H1 (cell line): ENCODE measurements around the gene AIPL1. TPM values are rescaled to one million over a fixed set of nuclear protein-coding genes. Genes with fewer than 3 reads are reported as not detected.

ENCODE experiments used
- CTCF ChIA-PET: fragments of 300-600 bp; sonication (Branson Sonifier 250); formaldehyde crosslinking; loops from one replicate; lab custom pipeline; 2021; ENCODE audit not compliant: partially characterized antibody; lab: Charles Lee
- POLR2A ChIA-PET: fragments of 300-600 bp; sonication (Branson Sonifier 250); formaldehyde crosslinking; loops from one replicate; lab custom pipeline; 2021; ENCODE audit warnings: inconsistent platforms; ENCODE audit not compliant: partially characterized antibody; lab: Charles Lee
- DNase-seq, 2 experiments: peaks; one replicate each; pipeline versions ENCODE4 v3.0.0 to v3.0.0-alpha.2; 2010 to 2022; ENCODE audit warnings: low spot score in 2 of 2, low read depth in 1 of 2, mixed read lengths in 1 of 2
- FAIRE-seq: peaks from 2 replicates; lab custom pipeline; 2011; peaks lifted over from hg19 to GRCh38; lab: Jason Lieb, UNC
- H2AFZ ChIP-seq: 2 replicates; pipeline ENCODE4 v1.8.1; 2012; ENCODE audit warnings: low read length, inconsistent platforms
- H2AK5ac ChIP-seq: 2 replicates; pipeline ENCODE4 v1.6.1; 2013; ENCODE audit warnings: low read depth, low read length
- H2BK120ac ChIP-seq: replicated peaks from 2 replicates; pipeline ENCODE3; 2013; ENCODE audit warnings: low read depth, low read length, inconsistent platforms
- H2BK12ac ChIP-seq: 2 replicates; pipeline ENCODE4 v1.6.1; 2013; ENCODE audit warnings: low read depth, low read length
- H2BK15ac ChIP-seq: 2 replicates; pipeline ENCODE4 v1.6.1; 2013; ENCODE audit warnings: low read length
- H2BK20ac ChIP-seq: 2 replicates; pipeline ENCODE4 v1.6.1; 2013; ENCODE audit warnings: low read length
- H2BK5ac ChIP-seq: 2 replicates; pipeline ENCODE4 v1.6.1; 2013; ENCODE audit warnings: low read depth, low read length
- H3K14ac ChIP-seq: 2 replicates; pipeline ENCODE4 v1.6.1; 2013; ENCODE audit warnings: inconsistent platforms; ENCODE audit not compliant: insufficient read length
- H3K18ac ChIP-seq: 2 replicates; pipeline ENCODE4 v1.6.1; 2013; ENCODE audit warnings: low read length; ENCODE audit errors: extremely low read depth
- H3K23ac ChIP-seq: 2 replicates; pipeline ENCODE4 v1.6.1; 2013; ENCODE audit warnings: inconsistent platforms; ENCODE audit not compliant: insufficient read length
- H3K23me2 ChIP-seq: 2 replicates; pipeline ENCODE4 v1.6.1; 2013; ENCODE audit warnings: low read depth, low read length
- H3K27ac ChIP-seq: 2 replicates; pipeline ENCODE4 v1.6.1; 2011; ENCODE audit warnings: low read depth, low read length, inconsistent platforms
- H3K27me3 ChIP-seq, 4 experiments: replicated peaks in 1 of 4; 1 replicate in 1 of 4; 2 replicates in 3 of 4; pipeline versions ENCODE4 v1.6.1 to v1.8.1; 2011 to 2013; ENCODE audit warnings: low read length in 3 of 4, mild to moderate bottlenecking in 3 of 4, inconsistent platforms in 2 of 4, mixed read lengths in 2 of 4, moderate library complexity in 1 of 4; ENCODE audit not compliant: control insufficient read depth in 3 of 4, insufficient read depth in 3 of 4; ENCODE audit errors: extremely low read depth in 1 of 4
- H3K36me3 ChIP-seq, 4 experiments: 2 replicates each; pipeline versions ENCODE4 v1.6.1 to v1.8.1; 2011 to 2013; ENCODE audit warnings: mild to moderate bottlenecking in 4 of 4, low read length in 3 of 4, moderate library complexity in 2 of 4, control low read depth in 1 of 4, inconsistent platforms in 1 of 4; ENCODE audit not compliant: insufficient read depth in 4 of 4, control insufficient read depth in 2 of 4
- H3K4ac ChIP-seq: replicated peaks from 2 replicates; pipeline ENCODE3; 2013; ENCODE audit warnings: low read length, low read depth, mixed read lengths, inconsistent platforms; ENCODE audit not compliant: insufficient read length
- H3K4me1 ChIP-seq, 4 experiments: replicated peaks in 1 of 4; 1 replicate in 1 of 4; 2 replicates in 3 of 4; pipeline versions ENCODE4 v1.6.1 to v1.8.1; 2011 to 2013; ENCODE audit warnings: low read length in 3 of 4, inconsistent platforms in 2 of 4, mixed read lengths in 1 of 4; ENCODE audit not compliant: insufficient read depth in 4 of 4, control insufficient read depth in 3 of 4
- H3K4me2 ChIP-seq, 2 experiments: 2 replicates each; pipeline versions ENCODE4 v1.6.1 to v1.8.1; 2011 to 2013; ENCODE audit warnings: low read depth in 2 of 2, low read length in 2 of 2, control low read depth in 1 of 2, inconsistent platforms in 1 of 2, mild to moderate bottlenecking in 1 of 2; ENCODE audit not compliant: insufficient read depth in 1 of 2
- H3K4me3 ChIP-seq, 4 experiments: fragments of 200-600, 300-600 bp in 1 of 4; sonication (generic), shearing (Covaris generic), sonication (Bioruptor Twin) in 1 of 4; 2 replicates each; pipeline versions ENCODE4 v1.5.1 to v1.8.1; 2011 to 2016; ENCODE audit warnings: low read length in 4 of 4, low read depth in 3 of 4, control low read depth in 2 of 4, inconsistent platforms in 2 of 4, mild to moderate bottlenecking in 2 of 4, mixed read lengths in 1 of 4, moderate library complexity in 1 of 4; ENCODE audit not compliant: insufficient read depth in 2 of 4; ENCODE audit errors: extremely low read depth in 1 of 4
- H3K56ac ChIP-seq: replicated peaks from 2 replicates; pipeline ENCODE3; 2013; ENCODE audit warnings: low read depth, mild to moderate bottlenecking, mixed read lengths, low read length, inconsistent platforms; ENCODE audit not compliant: insufficient read length
- H3K79me1 ChIP-seq: 2 replicates; pipeline ENCODE4 v1.6.1; 2013; ENCODE audit warnings: low read depth, low read length, control low read depth
- H3K79me2 ChIP-seq, 2 experiments: 2 replicates each; pipeline versions ENCODE4 v1.6.1 to v1.8.1; 2012 to 2013; ENCODE audit warnings: low read length in 2 of 2, mild to moderate bottlenecking in 2 of 2, inconsistent platforms in 1 of 2; ENCODE audit not compliant: insufficient read depth in 2 of 2, control insufficient read depth in 1 of 2
- H3K9ac ChIP-seq, 4 experiments: replicated peaks in 1 of 4; 1 replicate in 1 of 4; 2 replicates in 3 of 4; pipeline versions ENCODE4 v1.6.1 to v1.8.1; 2011 to 2013; ENCODE audit warnings: low read depth in 3 of 4, low read length in 3 of 4, control low read depth in 2 of 4, mild to moderate bottlenecking in 2 of 4, moderate library complexity in 2 of 4, inconsistent platforms in 1 of 4; ENCODE audit errors: extremely low read depth in 1 of 4
- H3K9me3 ChIP-seq, 2 experiments: 2 replicates each; pipeline versions ENCODE4 v1.6.1 to v1.8.1; 2012 to 2013; ENCODE audit warnings: mild to moderate bottlenecking in 2 of 2, moderate library complexity in 2 of 2, control low read depth in 1 of 2, inconsistent platforms in 1 of 2, low read depth in 1 of 2, low read length in 1 of 2, mixed read lengths in 1 of 2; ENCODE audit not compliant: insufficient read depth in 2 of 2
- H4K20me1 ChIP-seq, 2 experiments: replicated peaks in 1 of 2; 2 replicates each; pipeline versions ENCODE3 to v1.8.1; 2011 to 2013; ENCODE audit warnings: inconsistent platforms in 2 of 2, low read length in 2 of 2, mild to moderate bottlenecking in 1 of 2; ENCODE audit not compliant: insufficient read depth in 2 of 2, control insufficient read depth in 1 of 2
- H4K5ac ChIP-seq: 2 replicates; pipeline ENCODE4 v1.6.1; 2013; ENCODE audit warnings: low read length, low read depth, mixed read lengths, inconsistent platforms; ENCODE audit not compliant: insufficient read length
- H4K8ac ChIP-seq: 2 replicates; pipeline ENCODE4 v1.8.0; 2013; ENCODE audit warnings: mild to moderate bottlenecking, moderate library complexity, low read length, inconsistent platforms; ENCODE audit not compliant: insufficient read depth; ENCODE audit errors: extremely low read depth
- H4K91ac ChIP-seq: replicated peaks from 2 replicates; pipeline ENCODE3; 2013; ENCODE audit warnings: low read length, mixed read lengths, inconsistent platforms; ENCODE audit not compliant: insufficient read length
- HDAC2 ChIP-seq, 2 experiments: fragments of 300-600 bp in 1 of 2; sonication (generic) in 1 of 2; IDR thresholded peaks; 2 replicates each; pipeline ENCODE4 v1.6.1; 2011 to 2012; ENCODE audit warnings: low read depth in 2 of 2, low read length in 2 of 2, mild to moderate bottlenecking in 2 of 2, moderate library complexity in 2 of 2, borderline replicate concordance in 1 of 2, inconsistent platforms in 1 of 2
- MAX ChIP-seq: IDR thresholded peaks from 2 replicates; pipeline ENCODE4 v1.6.1; 2012; ENCODE audit warnings: inconsistent platforms
- RAD21 ChIP-seq, 2 experiments: IDR thresholded peaks in 1 of 2; conservative IDR thresholded peaks in 1 of 2; 2 replicates each; pipeline ENCODE4 v1.6.1; 2011; ENCODE audit warnings: low read depth in 2 of 2, low read length in 2 of 2, improper control_type of control experiment in 1 of 2, inconsistent platforms in 1 of 2, mild to moderate bottlenecking in 1 of 2, moderate library complexity in 1 of 2
- SIN3A ChIP-seq, 2 experiments: IDR thresholded peaks in 1 of 2; conservative IDR thresholded peaks in 1 of 2; 2 replicates each; pipeline ENCODE4 v1.6.1; 2011 to 2012; ENCODE audit warnings: low read length in 2 of 2, improper control_type of control experiment in 1 of 2, low read depth in 1 of 2, mild to moderate bottlenecking in 1 of 2
- SP4 ChIP-seq: IDR thresholded peaks from 2 replicates; pipeline ENCODE4 v1.6.1; 2012; ENCODE audit warnings: low read length, inconsistent platforms
- TBP ChIP-seq: IDR thresholded peaks from 2 replicates; pipeline ENCODE4 v1.6.1; 2011; ENCODE audit warnings: low read depth, low read length, improper control_type of control experiment
- WGBS, 2 experiments: shearing (Covaris generic) in 1 of 2; methylation state at CpG; one replicate each; pipeline versions ENCODE4 v1.1.6 to v1.1.7; 2013 to 2015; ENCODE audit warnings: low lambda C conversion rate in 2 of 2, mixed read lengths in 2 of 2, inconsistent platforms in 1 of 2, low coverage in 1 of 2, missing lambda C conversion rate in 1 of 2; ENCODE audit not compliant: insufficient replicate concordance in 2 of 2, insufficient coverage in 1 of 2, insufficient read length in 1 of 2; ENCODE audit errors: extremely low coverage in 1 of 2, missing lambda C conversion rate in 1 of 2; 5-methylcytosine and 5-hydroxymethylcytosine counted together
- polyA plus RNA-seq, 7 experiments: library from polyadenylated mRNA; depleted of rRNA in 3 of 7; stranded (reverse) in 5 of 7; unstranded in 2 of 7; fragments of >200 nt in 5 of 7; fragments of 200-250 nt in 2 of 7; gene quantifications; 1 replicate in 5 of 7; 2 replicates in 1 of 7; 4 replicates in 1 of 7; pipeline versions ENCODE4 v1.2.1 to v1.2.3, GENCODE V29; 2011 to 2013; ENCODE audit warnings: missing spikeins in 2 of 7, mixed read lengths in 2 of 7
- total RNA-seq: library from RNA; stranded (reverse); fragmentation: NEBNext Ultra II Directional; extraction: Animal tissue kit (Norgen Biotek cat#: 25700); gene quantifications from 2 replicates; pipeline ENCODE4 v1.2.1, GENCODE V29; 2021
- TF ChIP-seq, protein P1 (sequence below), 3 experiments: IDR thresholded peaks; 1 replicate in 2 of 3; 2 replicates in 1 of 3; pipeline versions ENCODE4 v1.5.1 to v1.6.1; 2011; ENCODE audit warnings: low read length in 3 of 3, mild to moderate bottlenecking in 3 of 3, inconsistent platforms in 2 of 3, low read depth in 1 of 3, moderate library complexity in 1 of 3; ENCODE audit not compliant: insufficient read depth in 1 of 3; ENCODE audit errors: control extremely low read depth in 1 of 3

Gene AIPL1
- total and polyA plus RNA-seq, 2 of the 8 experiments (the other 6 are each of a cell fraction or from before 2014, with no cell fraction given) = 0.56 to 0.71 TPM

GRCh38 chr17:6473128-6473767 is 38.3 kb upstream of the AIPL1 start:
- DNase-seq (peak in 1 of 2 experiments; percentile 93), FAIRE-seq (peak; percentile 73)
- Histone ChIP-seq H3K4ac (no peak overlapping the region), H3K14ac (no peak overlapping the region), H3K4me3 (no peak overlapping the region), H2BK15ac (0 out of 2 replicates have a peak overlapping the region, but pooled peaks have one; percentile 77), H2BK5ac (peak overlapping the region; percentile 48; the same call in 1 of the 2 replicates), H3K27me3 (no peaks in the 10 kb centered on the region), H4K91ac (no peak overlapping the region), H2BK20ac (no peak overlapping the region), H3K56ac (no peak overlapping the region), H2AFZ (no peak overlapping the region), H3K9ac (no peak overlapping the region), H3K9me3 (no peaks in the 10 kb centered on the region), H4K8ac (no peak overlapping the region), H3K18ac (peak overlapping the region; percentile 60; the same call in 1 of the 2 replicates), H3K36me3 (no peaks in the 10 kb centered on the region), H2BK120ac (no peak overlapping the region), H3K79me1 (no peaks in the 10 kb centered on the region), H4K20me1 (no peaks in the 10 kb centered on the region), H2BK12ac (peak overlapping the region; percentile 72; the same call in 1 of the 2 replicates), H3K23me2 (no peaks in the 10 kb centered on the region), H3K27ac (no peak overlapping the region), H2AK5ac (no peak overlapping the region), H3K4me2 (no peak overlapping the region), H4K5ac (no peak overlapping the region), H3K4me1 (peaks cover 0 to 13% (median 8%) of the 10 kb centered on the region in 4 experiments; a peak in 4 of 7 replicates), H3K79me2 (no peaks in the 10 kb centered on the region), H3K23ac (no peak overlapping the region)
- 56% methylated on average over 14 of the region's 14 CpGs; no CpG with 5 or more reads in 1 of the 2 experiments for WGBS, 2 experiments
- ChIA-PET POLR2A (interaction anchor here (0.5 to 2.0 kb wide), 7 partner anchors 10 to 169 kb away, joined by 3 to 10 read pairs (median 3); no protein-coding TSS in a partner anchor), CTCF (interaction anchor here (0.7 to 6.4 kb wide), 39 partner anchors 10 to 978 kb away, joined by 3 to 68 read pairs (median 5); no protein-coding TSS in a partner anchor)
- 0 out of 2 replicates have a peak, but pooled peaks have one; percentile 26 for TF ChIP-seq TBP
- no peak for TF ChIP-seq HDAC2 (IDR thresholded peaks at IDR 0.05; ENCODE audit: borderline replicate concordance in 1 of 2, low read depth in 2 of 2, low read length in 2 of 2)
- 0 out of 2 replicates have a peak, but pooled peaks have one; percentile 19 for TF ChIP-seq MAX
- TF ChIP-seq, protein P1, sequence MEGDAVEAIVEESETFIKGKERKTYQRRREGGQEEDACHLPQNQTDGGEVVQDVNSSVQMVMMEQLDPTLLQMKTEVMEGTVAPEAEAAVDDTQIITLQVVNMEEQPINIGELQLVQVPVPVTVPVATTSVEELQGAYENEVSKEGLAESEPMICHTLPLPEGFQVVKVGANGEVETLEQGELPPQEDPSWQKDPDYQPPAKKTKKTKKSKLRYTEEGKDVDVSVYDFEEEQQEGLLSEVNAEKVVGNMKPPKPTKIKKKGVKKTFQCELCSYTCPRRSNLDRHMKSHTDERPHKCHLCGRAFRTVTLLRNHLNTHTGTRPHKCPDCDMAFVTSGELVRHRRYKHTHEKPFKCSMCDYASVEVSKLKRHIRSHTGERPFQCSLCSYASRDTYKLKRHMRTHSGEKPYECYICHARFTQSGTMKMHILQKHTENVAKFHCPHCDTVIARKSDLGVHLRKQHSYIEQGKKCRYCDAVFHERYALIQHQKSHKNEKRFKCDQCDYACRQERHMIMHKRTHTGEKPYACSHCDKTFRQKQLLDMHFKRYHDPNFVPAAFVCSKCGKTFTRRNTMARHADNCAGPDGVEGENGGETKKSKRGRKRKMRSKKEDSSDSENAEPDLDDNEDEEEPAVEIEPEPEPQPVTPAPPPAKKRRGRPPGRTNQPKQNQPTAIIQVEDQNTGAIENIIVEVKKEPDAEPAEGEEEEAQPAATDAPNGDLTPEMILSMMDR (IDR thresholded peaks at IDR 0.05; ENCODE audit: control extremely low read depth in 1 of 3, insufficient read depth in 1 of 3, low read depth in 1 of 3, low read length in 3 of 3) = peak; percentile 85 to 99 (median 98)
- no peak for TF ChIP-seq SP4
- TF ChIP-seq RAD21 (IDR thresholded peaks at IDR 0.05 in 1 of 2, conservative IDR thresholded peaks at IDR 0.05 in 1 of 2; ENCODE audit: low read depth in 2 of 2, low read length in 2 of 2) = peak; percentile 85 to 92
- peak in 1 of 2 experiments; percentile 78; a peak in 1 of 4 replicates for TF ChIP-seq SIN3A (conservative IDR thresholded peaks at IDR 0.05 in 1 of 2, IDR thresholded peaks at IDR 0.05 in 1 of 2; ENCODE audit: low read depth in 1 of 2, low read length in 2 of 2)
